Panc1 (cell line): ENCODE results near the gene ZNF544.

Experiments used
- CTCF ChIP-seq: fragments of 450-650 bp; IDR thresholded peaks from 2 replicates; pipeline ENCODE4 v1.5.1; 2017; ENCODE audit warnings: mild to moderate bottlenecking
- POLR2AphosphoS5 ChIP-seq: IDR thresholded peaks from 2 replicates; pipeline ENCODE4 v1.6.1; 2012; ENCODE audit warnings: mild to moderate bottlenecking, low read depth, low read length, moderate library complexity
- REST ChIP-seq, 2 experiments: IDR thresholded peaks; 2 replicates each; pipeline ENCODE4 v1.6.1; 2011 to 2012; ENCODE audit warnings: low read depth in 2 of 2, control low read depth in 1 of 2, low read length in 1 of 2, mild to moderate bottlenecking in 1 of 2, moderate library complexity in 1 of 2; ENCODE audit not compliant: insufficient read depth in 1 of 2

GRCh38 chr19:58265100-58265499 lies 36.4 kb downstream of the ZNF544 start:
- TF ChIP-seq CTCF (no peak), REST (IDR thresholded peaks at IDR 0.05; ENCODE audit: insufficient read depth in 1 of 2, low read depth in 2 of 2, low read length in 1 of 2) (no peak), POLR2AphosphoS5 (no peak)
